ENCODE measurements around the gene DPPA2.

DNA sequence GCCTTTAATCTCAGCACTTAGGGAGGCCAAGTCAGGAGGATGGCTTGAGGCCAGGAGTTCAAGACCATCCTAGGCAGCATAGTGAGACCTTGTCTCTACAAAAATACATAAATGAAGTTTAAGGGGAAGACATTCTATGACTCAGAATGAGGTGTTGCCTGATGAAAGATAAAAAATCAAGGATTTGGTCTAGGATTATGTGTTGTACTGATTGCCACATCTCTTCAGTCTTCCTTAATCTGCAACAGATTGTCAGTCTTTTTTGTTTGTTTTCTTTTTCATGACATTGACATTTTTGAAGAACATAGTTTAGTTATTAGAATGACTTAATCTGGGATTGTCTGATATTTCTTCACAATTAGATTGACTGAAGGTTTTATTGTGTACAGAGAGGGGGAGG, 47.3 kb upstream of the DPPA2 start:
- TF ChIP-seq, protein P1, sequence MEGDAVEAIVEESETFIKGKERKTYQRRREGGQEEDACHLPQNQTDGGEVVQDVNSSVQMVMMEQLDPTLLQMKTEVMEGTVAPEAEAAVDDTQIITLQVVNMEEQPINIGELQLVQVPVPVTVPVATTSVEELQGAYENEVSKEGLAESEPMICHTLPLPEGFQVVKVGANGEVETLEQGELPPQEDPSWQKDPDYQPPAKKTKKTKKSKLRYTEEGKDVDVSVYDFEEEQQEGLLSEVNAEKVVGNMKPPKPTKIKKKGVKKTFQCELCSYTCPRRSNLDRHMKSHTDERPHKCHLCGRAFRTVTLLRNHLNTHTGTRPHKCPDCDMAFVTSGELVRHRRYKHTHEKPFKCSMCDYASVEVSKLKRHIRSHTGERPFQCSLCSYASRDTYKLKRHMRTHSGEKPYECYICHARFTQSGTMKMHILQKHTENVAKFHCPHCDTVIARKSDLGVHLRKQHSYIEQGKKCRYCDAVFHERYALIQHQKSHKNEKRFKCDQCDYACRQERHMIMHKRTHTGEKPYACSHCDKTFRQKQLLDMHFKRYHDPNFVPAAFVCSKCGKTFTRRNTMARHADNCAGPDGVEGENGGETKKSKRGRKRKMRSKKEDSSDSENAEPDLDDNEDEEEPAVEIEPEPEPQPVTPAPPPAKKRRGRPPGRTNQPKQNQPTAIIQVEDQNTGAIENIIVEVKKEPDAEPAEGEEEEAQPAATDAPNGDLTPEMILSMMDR (IDR thresholded peaks at IDR 0.05), result no peak
- TF ChIP-seq POLR2A (IDR thresholded peaks at IDR 0.05), result no peak
